Activated T-cell treated with anti-CD3 and anti-CD28 coated beads for 1 hour (primary cell): ENCODE measurements around the gene RHBDD3.

Experiments
- DNase-seq: peaks from one replicate; pipeline ENCODE4 v3.0.0-alpha.2; 2020; ENCODE audit warnings: low read depth

RHBDD3 gene

GRCh38 chr22:29216873-29217666 lies 50.7 kb downstream of the RHBDD3 start:
- no peak for DNase-seq

GRCh38 chr22:29216011-29216872 lies 51.5 kb downstream of the RHBDD3 start:
- DNase-seq = no peak

- DNase-seq = no peak
These were observed 52.5 kb downstream of the RHBDD3 start for GRCh38 chr22:29215012-29215860.

GRCh38 chr22:29214232-29214631 lies 53.5 kb downstream of the RHBDD3 start:
- no peak for DNase-seq

- no peak for DNase-seq
These were observed 54.3 kb downstream of the RHBDD3 start for GRCh38 chr22:29213493-29213892.

- DNase-seq = no peak
These were observed 55.0 kb downstream of the RHBDD3 start for GRCh38 chr22:29212743-29213142.

GRCh38 chr22:29211466-29211865 lies 56.3 kb downstream of the RHBDD3 start:
- no peak for DNase-seq

- no peak for DNase-seq
These were observed 56.7 kb downstream of the RHBDD3 start for GRCh38 chr22:29211066-29211465.
